CD4-positive, alpha-beta T cell treated with Interleukin-17A for 4 hours (primary cell): ENCODE data around the gene RASSF8.
"Not testable (repeated sequence)": the region's sequence is repeated elsewhere in the genome, so short reads cannot be mapped to it uniquely, and the experiment has no call there.

Experiments used
- DNase-seq: peaks from one replicate; pipeline ENCODE4 v3.0.0-alpha.2; 2020; ENCODE audit warnings: mixed read lengths

The RASSF8 gene

GRCh38 chr12:26031827-26032226, 73.3 kb downstream of the RASSF8 start:
- no peak for DNase-seq

- no peak for DNase-seq
Observed at GRCh38 chr12:26032290-26032689, 73.8 kb downstream of the RASSF8 start.

- DNase-seq = no peak
Observed at GRCh38 chr12:26032719-26033241, 74.3 kb downstream of the RASSF8 start.

GRCh38 chr12:26034371-26035142, 76.1 kb downstream of the RASSF8 start:
- no peak for DNase-seq

- DNase-seq = no peak
Observed at GRCh38 chr12:26036877-26037276, 78.4 kb downstream of the RASSF8 start.

GRCh38 chr12:26037615-26038220, 79.2 kb downstream of the RASSF8 start:
- no peak for DNase-seq

- no peak for DNase-seq
Observed at GRCh38 chr12:26042645-26043044, 84.2 kb downstream of the RASSF8 start.

GRCh38 chr12:26043135-26044006, 84.9 kb downstream of the RASSF8 start:
- no peak for DNase-seq

GRCh38 chr12:26044007-26044394, 85.5 kb downstream of the RASSF8 start:
- DNase-seq = no peak

- DNase-seq = no peak
Observed at GRCh38 chr12:26044592-26044991, 86.1 kb downstream of the RASSF8 start.

GRCh38 chr12:26046203-26046602, 87.7 kb downstream of the RASSF8 start:
- no peak for DNase-seq

GRCh38 chr12:26046906-26047305, 88.4 kb downstream of the RASSF8 start:
- no peak for DNase-seq

- no peak for DNase-seq
Observed at GRCh38 chr12:26047401-26048226, 89.1 kb downstream of the RASSF8 start.

GRCh38 chr12:26052652-26053051, 94.2 kb downstream of the RASSF8 start:
- no peak for DNase-seq

- no peak for DNase-seq
Observed at GRCh38 chr12:26054383-26054782, 95.9 kb downstream of the RASSF8 start.

- DNase-seq = no peak
Observed at GRCh38 chr12:26055087-26055486, 96.6 kb downstream of the RASSF8 start.

- DNase-seq = no peak
Observed at GRCh38 chr12:26056335-26056734, 97.9 kb downstream of the RASSF8 start.

- DNase-seq = not testable (repeated sequence)
Observed at GRCh38 chr12:26057271-26057670, 98.8 kb downstream of the RASSF8 start.

- no peak for DNase-seq
Observed at GRCh38 chr12:26058308-26058707, 99.8 kb downstream of the RASSF8 start.

- DNase-seq = no peak
Observed at GRCh38 chr12:26058818-26059217, 100.3 kb downstream of the RASSF8 start.

GRCh38 chr12:26062006-26062405, 103.5 kb downstream of the RASSF8 start:
- no peak for DNase-seq

GRCh38 chr12:26062566-26062965, 104.1 kb downstream of the RASSF8 start:
- DNase-seq = no peak
